Hypothalamus (tissue), 51 donors: ENCODE results near the gene TRIM71.
A peak's percentile ranks its signal among the peaks of the same experiment; 100 is the strongest.
"Not testable (repeated sequence)": the region's sequence is repeated elsewhere in the genome, so short reads cannot be mapped to it uniquely, and the experiment has no call there.

Source experiments
- DNase-seq, 51 donors: peaks; one replicate each; lab custom pipeline; 2025; lab: John Stamatoyannopoulos, UW

The TRIM71 gene

DNA sequence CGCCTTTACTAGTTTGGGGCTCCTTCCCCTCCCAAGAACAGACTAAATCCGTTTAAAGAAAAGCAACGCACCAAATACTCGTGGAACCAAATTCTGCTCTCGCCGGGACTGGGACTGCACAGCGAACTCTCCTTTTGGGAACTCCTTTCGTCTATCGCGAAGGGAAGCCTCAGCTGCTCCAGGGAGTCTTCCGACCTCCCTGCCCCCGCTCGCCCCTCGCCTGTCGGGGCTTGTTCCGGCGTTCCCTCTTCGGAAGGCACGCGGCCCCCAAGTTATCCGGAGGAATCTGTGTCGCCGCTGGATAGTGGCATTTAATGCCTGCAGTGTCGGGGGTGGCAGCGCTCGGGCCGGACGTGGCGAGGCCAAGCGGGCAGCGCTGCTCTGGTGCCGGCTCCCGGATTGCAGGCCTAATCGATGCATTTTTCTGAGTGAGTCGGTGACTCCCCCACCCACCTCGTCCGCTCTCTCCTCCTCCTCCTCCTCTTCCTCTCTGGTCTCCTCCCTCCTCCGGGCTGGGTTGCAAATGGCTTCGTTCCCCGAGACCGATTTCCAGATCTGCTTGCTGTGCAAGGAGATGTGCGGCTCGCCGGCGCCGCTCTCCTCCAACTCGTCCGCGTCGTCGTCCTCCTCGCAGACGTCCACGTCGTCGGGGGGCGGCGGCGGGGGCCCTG is at the start of gene TRIM71:
Gene TRIM71 (plus strand): TSS at position 440 of the 671 bp plus-strand sequence. CDS start 84 bp downstream, at position 524.
- DNase-seq: peak in 1 of 51 donors; percentile 53

DNA sequence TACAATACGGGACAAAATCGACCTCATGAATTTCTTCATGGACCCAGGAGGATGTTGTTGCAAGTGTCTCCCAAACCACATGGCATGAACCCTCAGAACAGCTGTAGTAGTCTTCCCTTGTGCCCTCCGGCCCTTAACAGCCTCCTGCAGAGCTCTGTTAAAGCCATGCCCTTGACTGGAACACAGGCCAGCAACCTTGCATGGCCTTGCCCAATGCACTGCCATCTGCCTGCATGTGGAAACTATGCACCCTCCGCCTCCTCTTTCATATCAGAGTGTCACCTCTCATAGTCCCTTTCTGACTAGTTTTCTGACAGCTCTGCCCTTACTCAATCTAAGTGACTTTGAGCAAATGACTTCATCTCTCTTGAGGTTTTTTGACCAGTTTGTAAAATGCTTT is 39.4 kb upstream of the TRIM71 start:
- no peak for DNase-seq

DNA sequence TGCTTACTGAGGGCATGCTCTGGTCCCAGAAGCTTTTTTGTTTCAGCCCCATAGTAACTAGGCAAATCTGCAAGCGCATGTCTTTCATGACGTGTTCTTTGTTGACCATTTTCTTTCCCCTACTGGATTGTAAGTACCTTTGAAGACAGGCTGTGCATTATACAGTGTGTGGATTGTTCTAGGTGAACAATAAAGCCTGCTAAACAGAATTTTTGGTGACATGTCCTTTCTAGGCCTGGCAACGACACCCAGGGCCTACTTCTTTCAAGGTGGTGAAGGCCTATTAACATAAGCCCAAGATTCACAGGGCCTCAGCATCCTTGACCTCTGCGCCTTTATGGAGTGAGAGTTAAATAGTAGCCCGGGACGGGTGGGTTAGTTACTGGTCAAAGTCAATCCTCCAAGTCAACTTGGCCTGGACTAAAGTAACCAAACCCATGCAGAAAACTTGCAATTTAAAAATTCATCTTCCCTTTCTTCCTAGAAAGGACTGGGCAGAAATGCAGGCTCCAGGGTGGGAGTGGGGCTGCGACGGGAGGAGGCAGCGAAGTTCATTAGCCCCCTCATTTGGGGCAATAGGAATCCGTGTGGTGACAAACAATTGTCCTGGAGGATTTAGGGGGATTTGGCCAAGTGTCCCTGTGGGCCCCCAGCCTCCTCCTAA is 37.6 kb upstream of the TRIM71 start:
- no peak for DNase-seq

DNA sequence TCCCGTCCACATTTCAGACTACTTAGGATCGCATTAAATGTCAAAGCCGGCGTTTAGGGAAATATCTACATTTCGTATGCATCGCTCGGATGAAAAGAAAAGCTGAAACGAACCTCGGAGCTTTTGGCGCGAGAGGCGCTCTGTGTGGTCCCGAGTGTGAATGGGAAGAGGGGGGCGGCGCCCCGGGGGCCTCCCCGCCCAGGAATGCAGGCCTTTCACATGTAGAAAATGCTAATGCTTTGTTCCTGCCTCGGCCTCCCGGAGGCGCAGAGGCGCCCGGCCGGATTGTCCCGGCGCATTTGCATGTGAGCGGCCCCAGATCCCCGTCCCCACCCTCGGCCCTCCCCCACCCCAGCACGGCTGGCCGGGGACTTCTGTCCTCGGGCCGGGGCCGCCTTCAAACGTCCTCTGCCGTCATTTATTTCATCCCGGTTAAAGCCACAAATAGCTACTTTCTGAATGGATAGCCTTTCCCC is 37.0 kb upstream of the TRIM71 start:
- peak in 15 of 51 donors; percentile 4 to 49 (median 20) for DNase-seq

DNA sequence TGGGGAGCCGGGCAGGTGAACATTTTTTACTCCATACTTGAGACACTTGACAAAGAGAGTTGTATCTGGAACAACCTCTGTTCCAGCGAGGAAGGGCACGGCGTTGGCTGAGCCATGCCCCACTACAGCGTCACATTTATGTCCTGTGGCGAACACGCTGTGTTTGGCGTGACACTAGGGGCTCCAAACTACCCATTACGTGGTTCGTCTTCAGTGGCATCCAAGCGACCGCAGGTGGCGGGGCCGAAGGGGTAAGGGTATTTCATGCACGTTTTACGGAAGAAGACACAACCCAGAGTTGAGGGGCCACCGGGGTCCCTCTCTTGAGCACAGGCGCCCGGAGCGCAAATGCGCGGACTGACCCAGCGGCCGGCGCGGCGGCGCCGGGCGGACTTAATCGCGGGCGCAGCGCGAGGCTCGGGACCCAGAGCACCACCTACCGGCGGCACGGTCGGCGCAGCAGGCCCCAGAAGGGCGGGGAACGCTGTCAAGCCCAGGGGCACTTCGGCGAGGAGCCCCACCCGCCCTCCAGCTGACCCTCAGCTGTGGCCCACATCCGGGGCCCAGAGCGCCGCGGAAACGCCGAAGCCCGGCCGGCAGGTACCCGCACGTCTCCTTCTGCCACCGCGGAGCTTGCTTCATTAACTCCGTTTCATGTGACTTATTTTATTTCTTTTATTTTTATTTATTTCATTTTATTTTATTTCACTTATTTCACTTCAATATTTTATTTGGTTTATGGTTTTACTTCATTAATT is 36.4 kb upstream of the TRIM71 start:
- DNase-seq: peak in 49 of 51 donors; percentile 3 to 78 (median 41)

DNA sequence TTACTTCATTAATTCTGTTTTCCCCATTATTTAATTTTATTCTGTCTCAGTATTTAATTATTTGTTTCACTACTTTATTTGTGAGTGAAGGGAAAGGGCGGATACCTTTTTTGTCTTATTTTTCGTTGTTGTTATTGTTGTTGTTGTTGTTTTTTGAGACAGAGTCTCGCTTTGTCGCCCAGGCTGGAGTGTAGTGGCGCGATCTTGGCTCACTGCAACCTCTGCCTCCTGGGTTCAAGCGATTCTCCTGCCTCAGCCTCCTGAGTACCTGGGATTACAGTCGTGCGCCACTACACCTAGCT is 35.9 kb upstream of the TRIM71 start:
- not testable (repeated sequence) for DNase-seq

DNA sequence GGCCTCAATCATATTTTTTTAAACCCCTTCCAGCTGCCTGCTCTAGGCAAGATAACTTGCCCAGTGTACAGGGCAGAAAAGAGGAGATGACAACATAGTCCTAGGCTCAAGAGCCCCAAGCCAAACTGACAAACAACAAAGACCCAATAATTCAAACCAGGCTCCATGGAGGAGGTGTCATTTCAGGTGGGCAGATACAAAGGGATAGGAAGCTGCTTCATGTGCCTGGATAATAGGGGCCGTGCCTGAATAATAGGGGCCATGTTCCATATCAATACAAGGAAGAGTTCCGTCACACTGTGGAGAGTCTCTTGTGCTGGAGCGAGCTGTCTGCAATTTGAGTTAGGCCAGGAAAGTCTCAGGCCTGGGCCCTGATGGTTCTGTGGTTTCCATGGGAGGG is 35.4 kb upstream of the TRIM71 start:
- no peak for DNase-seq

DNA sequence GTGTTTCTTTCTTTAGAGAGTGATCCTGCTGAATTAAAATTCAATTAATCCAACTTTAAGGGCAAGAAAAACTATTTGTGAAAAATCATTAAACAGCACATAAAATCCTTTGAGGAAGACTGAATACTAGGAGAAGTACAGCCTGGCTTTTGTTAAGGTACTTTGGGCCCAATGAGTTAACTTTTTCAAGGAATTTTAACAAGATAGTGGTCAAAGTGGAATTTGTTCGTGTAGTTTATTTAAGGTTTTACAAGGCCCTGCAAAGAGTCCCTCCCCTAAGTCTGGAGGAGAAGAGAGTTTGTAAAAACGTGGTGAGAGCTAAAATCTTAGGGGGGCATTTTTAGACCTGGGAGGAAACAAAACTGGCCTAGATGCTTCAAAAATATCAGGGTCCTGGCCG is 26.0 kb upstream of the TRIM71 start:
- DNase-seq: no peak

DNA sequence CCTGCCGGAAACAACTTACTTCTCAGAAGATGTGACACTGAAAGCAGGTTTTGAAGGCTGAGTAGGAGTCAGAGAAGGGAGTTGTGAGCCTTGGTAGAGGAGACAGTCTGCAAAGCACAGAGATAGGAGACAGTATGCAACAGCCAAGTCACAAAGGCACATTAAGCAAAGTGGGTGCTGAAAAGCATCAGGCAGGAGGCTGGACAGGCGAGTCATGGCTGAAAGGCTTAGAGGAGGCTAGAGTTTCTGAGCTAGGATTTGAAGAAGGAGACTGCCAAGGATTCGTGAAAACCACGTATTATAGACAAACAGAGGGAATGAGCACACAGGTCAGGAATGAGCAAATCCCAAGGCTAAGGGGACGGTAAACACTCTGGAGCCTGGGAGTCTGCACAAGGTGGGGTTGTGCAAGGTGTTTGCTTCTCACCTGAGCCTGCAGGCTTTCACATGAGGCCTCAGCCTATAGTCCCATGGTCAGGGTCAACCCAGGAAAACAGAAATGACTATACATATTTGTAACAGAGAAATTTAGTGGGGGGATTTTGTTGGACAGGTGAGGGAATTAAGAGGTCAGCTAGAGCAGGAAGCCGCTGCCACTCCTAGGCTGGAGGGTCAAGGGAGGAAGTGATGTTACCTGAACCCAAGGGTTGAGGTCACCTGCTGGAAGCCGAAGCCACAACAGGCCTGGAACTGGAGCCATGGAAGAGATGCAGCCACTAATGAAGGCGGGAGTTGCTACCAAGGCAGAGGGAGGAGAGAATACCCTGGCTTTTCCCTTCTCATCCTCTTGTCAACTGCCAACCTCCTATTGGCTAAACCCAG is 23.1 kb upstream of the TRIM71 start:
- DNase-seq: no peak

DNA sequence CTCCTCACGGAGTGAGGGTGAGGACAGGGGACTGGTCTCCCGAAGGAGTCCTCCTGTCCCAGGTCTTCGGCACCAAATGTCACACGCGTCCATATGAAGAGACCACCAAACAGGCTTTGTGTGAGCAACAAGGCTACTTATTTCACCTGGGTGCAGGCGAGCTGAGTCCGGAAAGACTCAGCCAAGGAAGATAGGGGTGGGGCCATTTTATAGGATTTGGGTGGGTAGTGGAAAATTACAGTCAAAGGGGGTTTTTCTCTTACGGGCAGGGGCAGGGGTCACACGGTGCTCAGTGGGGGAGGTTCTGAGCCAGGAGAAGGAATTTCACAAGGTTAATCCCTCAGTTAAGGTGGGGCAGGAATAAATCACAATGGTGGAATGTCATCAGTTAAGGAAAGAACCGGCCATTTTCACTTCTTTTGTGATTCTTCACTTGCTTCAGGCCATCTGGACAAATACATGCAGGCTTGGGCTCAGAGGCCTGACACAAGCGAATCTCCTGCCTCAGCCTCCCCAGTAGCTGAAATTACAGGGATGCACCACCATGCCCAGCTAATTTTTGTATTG is 21.3 kb upstream of the TRIM71 start:
- DNase-seq: not testable (repeated sequence)

DNA sequence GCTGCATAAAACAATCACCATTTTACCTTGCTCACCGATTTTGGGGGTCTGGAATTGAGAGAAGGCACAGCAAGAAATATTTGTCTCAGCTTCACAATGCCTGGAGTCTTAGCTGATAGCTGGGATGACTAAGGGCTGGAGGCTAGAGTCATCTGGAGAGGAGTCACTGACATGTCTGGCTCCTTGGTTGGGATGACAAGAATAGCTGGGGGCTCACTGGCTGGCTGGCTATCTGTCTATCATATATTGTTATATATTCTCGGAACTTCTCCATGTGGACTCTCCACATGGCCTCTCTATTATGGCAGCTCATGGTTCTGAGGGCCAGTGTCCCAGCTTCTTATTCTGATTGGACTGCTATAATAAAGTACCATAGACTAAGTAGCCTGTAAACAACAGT is 20.0 kb upstream of the TRIM71 start:
- DNase-seq: no peak

DNA sequence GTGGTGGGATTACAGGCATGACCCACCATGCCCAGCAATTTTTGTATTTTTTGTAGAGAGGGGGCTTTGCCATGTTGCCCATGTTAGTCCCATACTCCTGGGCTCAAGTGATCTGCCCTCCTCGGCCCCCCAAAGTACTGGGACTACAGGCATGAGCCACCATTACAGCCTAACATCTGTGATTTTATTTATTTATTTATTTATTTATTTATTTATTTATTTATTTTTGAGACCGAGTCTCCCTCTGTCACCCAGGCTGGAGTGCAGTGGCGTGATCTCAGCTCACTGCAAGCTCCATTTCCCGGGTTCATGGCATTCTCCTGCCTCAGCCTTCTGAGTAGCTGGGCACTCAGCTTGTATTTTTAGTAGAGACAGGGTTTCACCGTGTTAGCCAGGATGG is 16.4 kb upstream of the TRIM71 start:
- DNase-seq: not testable (repeated sequence)

DNA sequence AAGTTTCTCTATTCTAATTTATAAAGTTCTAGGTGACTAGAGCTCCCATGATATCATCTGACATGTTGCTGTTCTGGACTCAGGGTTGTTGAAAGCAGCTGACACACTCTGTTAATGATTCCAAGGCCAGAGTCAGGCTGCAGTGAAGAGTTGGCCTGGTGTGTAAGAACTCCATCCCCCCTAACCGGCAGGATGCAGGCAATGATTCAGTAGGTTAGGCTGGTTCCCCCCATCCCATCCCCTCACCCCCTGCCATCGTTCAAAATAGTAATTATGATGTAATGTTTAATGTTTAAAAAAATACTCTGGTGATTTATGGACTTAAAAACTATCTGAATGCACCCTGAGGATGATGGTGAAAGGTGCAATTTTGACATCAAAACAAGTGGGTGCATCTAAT is 4.6 kb upstream of the TRIM71 start:
- no peak for DNase-seq

DNA sequence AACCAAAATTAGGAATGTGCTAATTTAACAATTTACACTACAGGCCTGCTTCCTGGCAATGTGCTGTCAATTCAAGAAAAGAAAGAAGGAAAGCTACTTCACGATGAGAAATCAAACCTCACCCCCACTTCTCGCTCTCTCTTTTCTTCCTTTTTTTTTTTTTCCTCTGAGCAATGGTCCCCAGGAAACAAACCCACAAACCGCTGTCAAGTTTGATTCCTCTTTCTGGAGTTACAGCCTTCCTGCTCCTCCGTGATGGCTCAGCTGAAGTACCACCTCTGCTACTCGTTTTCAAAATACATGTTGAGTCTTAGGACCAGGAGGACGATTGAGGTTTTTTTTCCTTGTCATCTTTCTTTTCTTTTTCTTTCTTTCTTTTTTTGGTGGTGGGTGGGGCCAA is 3.4 kb upstream of the TRIM71 start:
- no peak for DNase-seq

DNA sequence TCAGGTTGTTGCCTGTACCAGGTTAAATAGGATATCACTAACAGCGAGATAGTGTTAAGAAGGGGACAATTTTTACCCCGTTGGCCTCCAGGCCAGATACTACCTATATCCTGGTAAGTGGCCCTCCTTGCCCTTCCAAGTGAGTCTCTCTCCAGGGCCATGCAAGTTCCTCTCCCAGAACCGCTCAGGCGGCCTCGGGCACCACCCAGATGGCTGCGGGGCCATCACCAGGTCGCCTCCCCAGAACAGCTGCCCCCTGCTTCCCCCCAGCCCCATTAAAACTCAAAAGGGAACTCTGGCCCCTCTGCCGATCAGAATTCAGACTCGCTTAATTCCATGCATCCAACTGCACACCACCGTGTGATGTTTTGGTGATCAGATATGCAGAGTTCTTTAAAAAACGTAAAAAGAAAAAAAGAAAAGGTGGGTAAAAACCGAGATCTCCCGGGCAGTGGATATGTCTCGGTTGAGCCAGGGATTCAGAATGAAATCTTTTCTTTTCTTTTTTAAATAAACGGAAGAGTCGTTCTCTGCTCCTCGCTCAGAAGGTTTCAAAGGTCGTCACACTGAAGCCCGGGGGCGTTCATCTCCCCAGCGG is 1.9 kb upstream of the TRIM71 start:
- no peak for DNase-seq

DNA sequence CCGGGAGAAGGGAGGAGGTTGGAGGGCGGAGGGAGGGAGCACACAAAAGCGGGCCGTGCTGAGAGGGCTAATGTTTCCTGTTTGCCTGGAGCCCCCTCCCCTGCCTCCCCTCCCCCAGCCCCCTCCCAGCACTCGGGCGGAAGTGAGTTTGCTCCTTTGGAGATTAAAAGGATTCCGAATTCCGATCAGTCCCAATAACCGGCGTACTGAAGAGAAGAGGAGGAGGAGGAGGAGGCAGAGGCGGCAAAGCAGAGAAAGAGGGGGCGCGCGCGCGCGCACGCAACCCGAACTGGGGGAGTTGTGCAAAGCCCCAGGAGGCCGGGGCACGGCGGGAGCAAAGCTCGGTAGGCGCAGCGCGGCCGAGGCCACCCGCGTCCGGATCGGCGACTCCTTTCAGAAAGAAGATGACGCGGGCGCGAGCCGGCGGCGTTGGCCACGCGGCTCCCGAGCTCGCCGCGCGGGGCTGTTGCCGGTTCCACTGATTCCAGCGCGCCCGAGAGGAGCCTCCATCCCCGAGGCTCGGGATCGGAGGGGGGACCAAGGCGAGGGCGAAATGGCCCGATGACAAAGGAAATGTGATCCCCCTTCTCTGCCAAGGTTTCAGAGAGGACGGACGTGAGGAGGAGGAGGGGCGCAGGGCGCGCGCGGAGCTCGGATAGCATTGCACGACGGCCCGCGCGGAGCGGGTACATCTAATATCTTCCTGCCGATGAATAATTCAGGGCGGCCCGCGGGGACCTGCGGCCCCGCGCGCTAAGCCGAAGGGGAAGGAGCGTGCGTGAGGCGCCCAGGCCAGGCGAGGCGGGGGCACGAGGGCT is 1.1 kb upstream of the TRIM71 start:
- DNase-seq: peak in 13 of 51 donors; percentile 5 to 51 (median 18)

DNA sequence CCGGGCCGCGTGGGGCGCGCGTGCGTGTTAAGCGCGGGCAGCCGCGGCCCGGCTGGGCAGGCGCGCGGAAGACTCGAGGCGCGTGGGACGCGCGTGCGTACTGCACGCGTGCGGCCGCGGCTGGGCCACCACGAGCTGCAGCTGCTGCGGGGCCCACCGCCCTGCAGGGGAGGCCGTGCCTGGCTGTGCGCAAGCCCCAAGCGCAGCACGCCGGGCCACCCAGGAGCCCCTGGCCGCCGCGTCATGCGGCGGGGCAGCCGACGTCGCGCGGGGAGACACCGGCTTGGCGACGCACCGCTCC is 590 bp upstream of the TRIM71 start:
- peak in 4 of 51 donors; percentile 9 to 47 (median 28) for DNase-seq

DNA sequence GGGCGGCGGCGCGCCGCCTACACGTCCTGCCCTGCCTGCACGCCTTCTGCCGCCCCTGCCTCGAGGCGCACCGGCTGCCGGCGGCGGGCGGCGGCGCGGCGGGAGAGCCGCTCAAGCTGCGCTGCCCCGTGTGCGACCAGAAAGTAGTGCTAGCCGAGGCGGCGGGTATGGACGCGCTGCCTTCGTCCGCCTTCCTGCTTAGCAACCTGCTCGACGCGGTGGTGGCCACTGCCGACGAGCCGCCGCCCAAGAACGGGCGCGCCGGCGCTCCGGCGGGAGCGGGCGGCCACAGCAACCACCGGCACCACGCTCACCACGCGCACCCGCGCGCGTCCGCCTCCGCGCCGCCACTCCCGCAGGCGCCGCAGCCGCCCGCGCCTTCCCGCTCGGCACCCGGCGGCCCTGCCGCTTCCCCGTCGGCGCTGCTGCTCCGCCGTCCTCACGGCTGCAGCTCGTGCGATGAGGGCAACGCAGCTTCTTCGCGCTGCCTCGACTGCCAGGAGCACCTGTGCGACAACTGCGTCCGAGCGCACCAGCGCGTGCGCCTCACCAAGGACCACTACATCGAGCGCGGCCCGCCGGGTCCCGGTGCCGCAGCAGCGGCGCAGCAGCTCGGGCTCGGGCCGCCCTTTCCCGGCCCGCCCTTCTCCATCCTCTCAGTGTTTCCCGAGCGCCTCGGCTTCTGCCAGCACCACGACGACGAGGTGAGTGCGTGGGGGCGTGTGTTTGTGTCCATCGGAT is 602 bp downstream of the TRIM71 start:
- DNase-seq: peak in 1 of 51 donors; percentile 7
